Sigmoid colon (tissue), 7 donors: ENCODE results near the gene PTGIR. TPM values are rescaled to one million over a fixed set of nuclear protein-coding genes. Genes with fewer than 3 reads are reported as not detected.

Experiments used
- DNase-seq: peaks from one replicate; pipeline ENCODE4 v3.0.0-alpha.2; 2019
- H3K27ac ChIP-seq, 4 donors: fragments of 200-600 bp; sonication (generic); one replicate each; pipeline ENCODE4 v1.5.1; 2016 to 2019; ENCODE audit warnings: mild to moderate bottlenecking in 1 of 4
- H3K27me3 ChIP-seq, 3 donors: fragments of 200-600 bp; sonication (generic); one replicate each; pipeline ENCODE4 v1.5.1; 2019; ENCODE audit warnings: mild to moderate bottlenecking in 1 of 3
- H3K36me3 ChIP-seq, 4 donors: fragments of 200-600 bp; sonication (generic); one replicate each; pipeline ENCODE4 v1.5.1; 2016 to 2019
- H3K4me1 ChIP-seq, 4 donors: fragments of 200-600 bp; sonication (generic); one replicate each; pipeline ENCODE4 v1.5.1; 2017 to 2019
- H3K4me3 ChIP-seq, 4 donors: fragments of 200-600 bp; sonication (generic); one replicate each; pipeline ENCODE4 v1.5.1; 2017 to 2019; ENCODE audit warnings: mild to moderate bottlenecking in 2 of 4, moderate library complexity in 1 of 4
- H3K9me3 ChIP-seq, 4 donors: fragments of 200-600 bp in 3 of 4; sonication (generic) in 3 of 4; one replicate each; pipeline versions ENCODE4 v1.5.1 to v1.6.1; 2013 to 2019
- EP300 ChIP-seq, 4 donors: sonication (generic); formaldehyde crosslinking; IDR thresholded peaks; one replicate each; pipeline ENCODE4 v1.6.1; 2017; ENCODE audit warnings: antibody characterized with exemption in 4 of 4
- POLR2A ChIP-seq, 2 donors: fragments of 450-650 bp; IDR thresholded peaks; one replicate each; pipeline ENCODE4 v1.6.1; 2016; ENCODE audit warnings: antibody characterized with exemption in 2 of 2, mild to moderate bottlenecking in 2 of 2, moderate library complexity in 2 of 2
- POLR2AphosphoS5 ChIP-seq, 4 donors: sonication (generic); formaldehyde crosslinking; IDR thresholded peaks; one replicate each; pipeline ENCODE4 v1.6.1; 2017; ENCODE audit warnings: antibody characterized with exemption in 4 of 4
- WGBS, 2 donors: extraction: QIAGEN DNeasy Blood & Tissue Kit; methylation state at CpG; one replicate each; pipeline ENCODE4 v1.1.7; 2013; 5-methylcytosine and 5-hydroxymethylcytosine counted together
- intact Hi-C: fragments of 100-400 bp; cut with DNase I; formaldehyde crosslinking; loops from one replicate; pipeline ENCODE4 v1.15.1; 2023
- polyA plus RNA-seq, 3 donors: library from polyadenylated mRNA; stranded (reverse); fragments of 200-250 nt; gene quantifications; one replicate each; pipeline ENCODE4 v1.2.3, GENCODE V29; 2013
- total RNA-seq, 4 donors: library from RNA; depleted of rRNA; stranded (reverse); fragments of >200 nt; gene quantifications; one replicate each; pipeline ENCODE4 v1.1.0, GENCODE V29; 2016
- TF ChIP-seq, protein P1 (sequence below), 4 experiments: fragments of 450-650 bp in 3 of 4; fragments of 200-600 bp in 1 of 4; IDR thresholded peaks; one replicate each; pipeline ENCODE4 v1.5.1; 2016 to 2019; ENCODE audit warnings: antibody characterized with exemption in 4 of 4, mild to moderate bottlenecking in 3 of 4, moderate library complexity in 2 of 4
- donor health status: healthy with polysubstance abuse.
- donor health status: Bipolar disorder and iron deficiency.
- donor health status: healthy.

The PTGIR gene
- total and polyA plus RNA-seq, 7 donors = 0.60 to 5.8 (median 3.5) TPM; not detected in 1

DNA sequence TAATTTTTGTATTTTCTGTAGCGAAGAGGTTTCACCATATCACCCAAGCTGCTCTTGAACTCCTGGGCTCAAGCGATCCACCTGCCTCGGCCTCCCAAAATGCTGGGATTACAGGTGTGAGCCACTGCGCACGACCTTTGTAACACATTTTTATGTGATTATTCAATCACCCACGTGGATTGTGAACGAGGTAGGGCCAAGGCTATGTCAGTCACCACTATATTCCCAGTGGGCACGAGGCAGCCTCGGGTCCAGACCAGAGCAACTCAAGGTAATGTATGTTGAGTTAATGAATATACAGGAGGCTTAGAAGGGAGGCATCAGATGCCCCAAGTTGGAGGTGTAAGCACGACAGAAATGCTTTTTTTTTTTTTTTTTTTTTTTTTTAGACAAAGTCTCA, 8.9 kb downstream of the PTGIR start:
- no peak for TF ChIP-seq EP300 (IDR thresholded peaks at IDR 0.05)
- Histone ChIP-seq H3K36me3 (no peaks in the 10 kb centered on the region), H3K9me3 (no peaks in the 10 kb centered on the region), H3K4me3 (no peak overlapping the region), H3K4me1 (peaks cover 0 to 38% (median 32%) of the 10 kb centered on the region in 4 donors), H3K27ac (no peak overlapping the region), H3K27me3 (no peaks in the 10 kb centered on the region)
- intact Hi-C loops = loop anchor here (2.0 kb wide), 1 partner anchor 21 kb away; the partner anchor contains the start of gene GNG8
- DNase-seq = no peak
- 51 to 83% methylated on average over 10 of the region's 10 CpGs for WGBS, 2 donors

DNA sequence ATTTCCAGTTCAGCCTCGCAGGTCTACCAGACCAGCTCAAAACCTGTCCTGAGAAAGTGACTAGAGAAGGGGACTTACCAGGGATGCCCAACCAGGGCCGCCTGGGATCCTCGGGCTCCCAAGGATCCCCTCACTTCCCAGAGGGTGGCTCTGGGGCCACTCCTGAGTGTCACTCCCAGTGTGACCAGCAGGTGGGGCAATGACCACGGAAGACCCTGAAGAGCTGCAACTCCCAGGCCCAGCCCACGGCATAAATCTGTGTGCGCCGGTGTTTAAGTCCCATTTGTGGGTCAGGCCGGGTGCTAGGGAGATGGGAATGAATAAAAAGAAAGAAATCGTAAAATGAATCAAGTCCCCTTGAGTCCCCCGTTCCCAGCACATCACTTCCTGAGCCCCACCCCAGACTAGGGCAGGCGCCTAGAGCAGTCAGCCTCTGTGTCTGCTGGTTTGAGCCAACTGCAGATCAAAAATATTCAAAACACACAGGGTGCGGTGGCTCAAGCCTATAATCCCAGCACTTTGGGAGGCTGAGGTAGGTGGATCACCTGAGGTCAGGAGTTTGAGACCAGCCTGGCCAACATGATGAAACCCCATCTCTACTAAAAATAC, 10.7 kb downstream of the PTGIR start:
- DNase-seq = peak; percentile 92
- WGBS, 2 donors = 9 to 10% methylated on average over 12 of the region's 12 CpGs

DNA sequence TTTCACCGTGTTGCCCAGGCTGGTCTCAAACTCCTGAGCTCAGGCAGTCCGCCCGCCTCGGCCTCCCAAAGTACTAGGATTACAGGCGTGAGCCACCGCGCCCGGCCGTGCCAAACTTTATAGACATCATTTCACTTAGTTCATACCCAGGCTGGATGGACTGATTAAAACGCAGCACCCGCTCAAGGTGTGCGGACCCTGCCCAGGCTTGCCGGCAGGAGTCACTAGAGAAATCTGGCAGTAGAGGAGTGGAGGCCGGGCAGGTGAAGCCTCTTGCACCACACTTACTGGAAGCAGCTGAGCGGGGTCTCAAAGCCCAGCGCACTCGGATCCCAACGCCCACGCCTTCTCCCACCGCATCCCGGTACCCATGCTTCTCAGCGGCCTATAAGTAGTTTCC, 11.4 kb downstream of the PTGIR start:
- H3K27me3 ChIP-seq = no peaks in the 10 kb centered on the region
- H3K4me3 ChIP-seq = no peak overlapping the region
- peaks cover 0 to 16% (median 14%) of the 10 kb centered on the region in 4 donors for H3K4me1 ChIP-seq
- H3K27ac ChIP-seq = no peak overlapping the region
- WGBS, 2 donors = 74 to 91% methylated on average over 22 of the region's 22 CpGs
- peaks cover 16 to 20% (median 18%) of the 10 kb centered on the region in 4 donors for H3K36me3 ChIP-seq
- DNase-seq = peak; percentile 61
- intact Hi-C loops = no loop called here
- H3K9me3 ChIP-seq = no peaks in the 10 kb centered on the region
- TF ChIP-seq EP300 (IDR thresholded peaks at IDR 0.05) = no peak
- TF ChIP-seq POLR2A (IDR thresholded peaks at IDR 0.05) = no peak
- TF ChIP-seq POLR2AphosphoS5 (IDR thresholded peaks at IDR 0.05) = no peak
- TF ChIP-seq, protein P1, sequence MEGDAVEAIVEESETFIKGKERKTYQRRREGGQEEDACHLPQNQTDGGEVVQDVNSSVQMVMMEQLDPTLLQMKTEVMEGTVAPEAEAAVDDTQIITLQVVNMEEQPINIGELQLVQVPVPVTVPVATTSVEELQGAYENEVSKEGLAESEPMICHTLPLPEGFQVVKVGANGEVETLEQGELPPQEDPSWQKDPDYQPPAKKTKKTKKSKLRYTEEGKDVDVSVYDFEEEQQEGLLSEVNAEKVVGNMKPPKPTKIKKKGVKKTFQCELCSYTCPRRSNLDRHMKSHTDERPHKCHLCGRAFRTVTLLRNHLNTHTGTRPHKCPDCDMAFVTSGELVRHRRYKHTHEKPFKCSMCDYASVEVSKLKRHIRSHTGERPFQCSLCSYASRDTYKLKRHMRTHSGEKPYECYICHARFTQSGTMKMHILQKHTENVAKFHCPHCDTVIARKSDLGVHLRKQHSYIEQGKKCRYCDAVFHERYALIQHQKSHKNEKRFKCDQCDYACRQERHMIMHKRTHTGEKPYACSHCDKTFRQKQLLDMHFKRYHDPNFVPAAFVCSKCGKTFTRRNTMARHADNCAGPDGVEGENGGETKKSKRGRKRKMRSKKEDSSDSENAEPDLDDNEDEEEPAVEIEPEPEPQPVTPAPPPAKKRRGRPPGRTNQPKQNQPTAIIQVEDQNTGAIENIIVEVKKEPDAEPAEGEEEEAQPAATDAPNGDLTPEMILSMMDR (IDR thresholded peaks at IDR 0.05) = no peak

More for the DNA sequence above, 10.7 kb downstream of the PTGIR start:
- intact Hi-C loops = loop anchor here (1.0 to 2.0 kb wide), 2 partner anchors 23 to 48 kb away; partner anchors contain the start of gene GNG8
- Histone ChIP-seq H3K4me3 (no peak overlapping the region), H3K36me3 (peaks cover 9 to 13% (median 11%) of the 10 kb centered on the region in 4 donors), H3K4me1 (peaks cover 0 to 22% (median 17%) of the 10 kb centered on the region in 4 donors), H3K27ac (peak overlapping the region in 1 of 4 donors; percentile 3), H3K9me3 (no peaks in the 10 kb centered on the region), H3K27me3 (no peaks in the 10 kb centered on the region)
- TF ChIP-seq, protein P1 (IDR thresholded peaks at IDR 0.05) = peak; percentile 67 to 92 (median 90)
- no peak for TF ChIP-seq POLR2AphosphoS5 (IDR thresholded peaks at IDR 0.05)

DNA sequence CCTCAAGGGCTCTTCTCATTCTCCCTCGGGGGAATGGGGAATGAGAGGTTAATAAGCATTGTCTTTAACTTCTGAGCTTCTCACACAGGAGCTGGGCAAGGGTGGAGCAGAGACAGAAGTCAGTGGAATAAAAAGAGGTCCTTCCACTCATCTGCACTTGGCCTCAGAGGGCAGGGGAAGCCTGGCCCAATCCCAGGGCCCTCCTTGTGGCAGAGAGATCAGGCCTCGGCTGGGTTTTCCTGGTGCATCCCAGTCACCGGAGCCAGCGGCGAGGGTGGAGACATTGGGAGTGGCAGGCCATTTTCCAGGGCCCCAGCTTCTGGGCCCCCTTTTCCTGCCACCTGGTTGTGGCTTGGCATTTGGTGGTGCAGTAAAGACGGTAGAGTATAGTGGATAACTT, 13.1 kb downstream of the PTGIR start:
- 29 to 51% methylated on average over 6 of the region's 6 CpGs for WGBS, 2 donors
- H3K36me3 ChIP-seq = peaks cover 26 to 38% (median 35%) of the 10 kb centered on the region in 4 donors
- DNase-seq = peak; percentile 56
- intact Hi-C loops = no loop called here
- TF ChIP-seq POLR2A (IDR thresholded peaks at IDR 0.05) = no peak
- TF ChIP-seq, protein P1 (IDR thresholded peaks at IDR 0.05) = no peak
- TF ChIP-seq EP300 (IDR thresholded peaks at IDR 0.05) = no peak
- no peak for TF ChIP-seq POLR2AphosphoS5 (IDR thresholded peaks at IDR 0.05)
- H3K9me3 ChIP-seq = no peaks in the 10 kb centered on the region
- no peaks in the 10 kb centered on the region for H3K27me3 ChIP-seq
- no peak overlapping the region for H3K27ac ChIP-seq
- peaks cover 0 to 7% (median 6%) of the 10 kb centered on the region in 4 donors for H3K4me1 ChIP-seq
- no peak overlapping the region for H3K4me3 ChIP-seq

DNA sequence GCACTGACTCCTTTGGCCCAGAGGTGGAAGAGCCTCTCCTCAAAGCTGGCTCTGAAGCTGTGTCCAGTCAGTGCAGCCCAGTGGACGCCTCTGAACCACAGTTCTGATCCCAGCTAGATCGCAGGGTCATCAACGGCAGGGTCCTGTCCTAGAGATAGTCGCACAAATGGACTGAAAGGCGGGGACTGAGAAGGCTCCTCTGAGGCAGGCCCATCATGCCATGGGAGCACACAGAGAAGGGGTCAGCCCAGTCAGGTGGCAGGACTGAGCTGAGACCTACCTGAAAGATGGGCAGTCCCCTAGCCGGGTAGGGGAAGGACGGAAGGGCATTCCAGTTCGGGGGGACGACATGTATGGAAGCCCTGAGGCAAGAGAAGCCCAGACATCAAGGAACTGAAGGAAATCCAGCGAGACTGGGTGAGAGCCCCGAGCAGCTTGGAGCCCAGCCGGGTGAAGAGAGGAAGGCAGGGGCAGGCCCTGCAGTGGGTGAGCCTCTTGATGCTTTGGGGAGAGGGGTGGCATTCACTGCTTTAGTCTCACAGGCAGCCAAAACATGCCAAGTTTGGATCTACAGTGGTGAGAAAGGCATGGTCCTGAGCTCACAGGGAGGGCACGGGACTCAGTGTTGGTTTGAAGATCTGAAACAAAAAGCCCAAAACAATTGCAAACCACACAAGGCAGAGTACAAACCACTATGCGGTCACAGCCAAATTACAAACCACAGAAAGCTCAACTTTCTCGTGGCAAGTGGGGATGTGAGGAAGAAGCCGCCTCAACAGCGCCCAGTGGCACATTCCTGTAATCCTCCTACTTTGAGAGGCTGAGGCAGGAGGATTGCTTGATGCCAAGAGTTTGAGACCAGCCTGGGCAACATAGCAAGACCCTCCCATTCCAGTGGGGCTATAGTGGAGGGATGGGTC, 13.8 kb downstream of the PTGIR start:
- Histone ChIP-seq H3K4me3 (no peak overlapping the region), H3K9me3 (no peaks in the 10 kb centered on the region), H3K4me1 (peaks cover 0 to 4% (median 2%) of the 10 kb centered on the region in 4 donors), H3K36me3 (peaks cover 26 to 44% (median 41%) of the 10 kb centered on the region in 4 donors), H3K27ac (no peak overlapping the region), H3K27me3 (no peaks in the 10 kb centered on the region)
- TF ChIP-seq POLR2AphosphoS5 (IDR thresholded peaks at IDR 0.05) = no peak
- TF ChIP-seq, protein P1 (IDR thresholded peaks at IDR 0.05) = no peak
- TF ChIP-seq POLR2A (IDR thresholded peaks at IDR 0.05) = no peak
- TF ChIP-seq EP300 (IDR thresholded peaks at IDR 0.05) = no peak
- DNase-seq = peak; percentile 56
- intact Hi-C loops = no loop called here
- WGBS, 2 donors = 63 to 78% methylated on average over 17 of the region's 17 CpGs
